Activated CD4-positive, alpha-beta T cell treated with anti-CD3 and anti-CD28 coated beads, Interleukin-2, amount 50 U/mL, for 1 hour (primary cell): ENCODE results near the gene VSNL1.

ENCODE experiments used
- DNase-seq: peaks from one replicate; pipeline ENCODE4 v3.0.0-alpha.2; 2020

The VSNL1 gene

GRCh38 chr2:17616405-17616804, 75.9 kb downstream of the VSNL1 start:
- no peak for DNase-seq

DNA sequence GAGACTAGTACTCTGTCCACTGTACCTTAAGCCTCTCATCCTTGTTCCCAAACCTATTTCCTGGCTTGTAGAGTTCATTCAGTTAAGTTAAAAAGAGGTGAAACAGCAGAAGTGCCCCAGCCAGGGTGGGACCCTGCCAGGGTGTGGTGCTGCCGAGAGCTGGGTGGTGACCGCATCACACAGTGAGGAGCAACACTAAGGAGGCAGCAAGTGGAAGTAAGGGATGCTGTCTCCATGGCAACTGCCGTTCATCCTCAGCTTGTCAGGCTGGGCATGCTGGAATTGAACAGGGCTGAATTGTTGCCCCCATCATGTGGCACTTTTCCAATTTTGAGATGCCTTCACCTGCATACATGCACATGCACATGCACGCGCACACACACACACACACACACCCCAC, 77.0 kb downstream of the VSNL1 start:
- DNase-seq = no peak

DNA sequence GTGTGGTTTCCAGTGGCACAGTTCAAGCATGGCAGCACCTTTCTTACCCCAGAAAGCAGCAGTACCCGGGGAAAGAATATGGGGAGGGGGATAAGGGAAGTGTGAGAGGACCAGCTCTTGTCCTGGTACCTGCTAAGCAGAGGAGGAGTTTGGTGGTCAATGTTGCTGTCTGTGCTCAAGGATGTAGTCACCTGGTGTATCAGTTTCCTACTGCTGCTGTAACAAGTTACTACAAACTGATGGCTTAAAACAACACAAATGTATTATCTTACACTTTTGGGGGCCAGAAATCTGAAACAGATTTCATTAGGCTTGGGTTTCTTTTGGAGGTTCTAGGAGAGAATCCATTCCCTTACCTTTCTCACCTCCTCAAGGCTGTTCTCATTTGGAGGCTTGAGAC, 77.5 kb downstream of the VSNL1 start:
- no peak for DNase-seq

- no peak for DNase-seq
These were observed 79.8 kb downstream of the VSNL1 start for GRCh38 chr2:17620280-17620679.

DNA sequence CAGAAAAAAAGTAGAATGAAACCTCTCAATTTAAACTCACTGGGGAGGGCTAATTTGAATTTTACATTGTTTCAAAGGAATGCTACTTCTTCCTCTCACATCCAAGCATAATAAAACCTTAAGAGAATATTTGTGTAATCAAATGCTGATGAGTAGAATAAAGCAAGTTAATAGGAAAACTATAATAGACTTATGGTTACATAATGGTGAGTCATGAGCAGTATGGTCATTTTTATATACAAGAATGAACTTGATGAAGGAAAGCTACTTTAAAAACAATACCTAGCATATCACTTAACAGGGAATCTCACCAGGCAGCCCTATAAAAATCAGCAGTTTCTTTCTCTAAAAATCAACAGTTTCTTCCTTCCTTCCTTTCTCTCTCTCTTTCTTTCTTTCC, 80.3 kb downstream of the VSNL1 start:
- no peak for DNase-seq

DNA sequence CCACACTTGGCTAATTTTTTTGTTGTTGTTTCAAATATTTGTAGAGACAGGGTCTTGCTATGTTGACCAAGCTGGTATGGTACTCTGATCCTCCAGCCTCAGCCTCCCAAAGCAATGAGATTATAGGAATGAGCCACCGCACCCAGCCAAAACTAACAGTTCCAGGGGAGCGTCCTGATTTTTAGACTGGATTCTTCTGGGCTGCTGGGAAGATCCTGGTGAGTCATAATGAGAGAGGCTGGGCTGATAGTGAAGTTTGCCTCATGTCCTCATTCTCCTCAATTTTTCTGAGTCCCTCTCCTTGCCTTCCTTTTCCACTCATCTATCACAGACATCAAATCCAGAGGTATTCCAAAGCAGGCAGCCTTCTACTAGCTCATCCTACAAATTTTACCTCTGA, 81.3 kb downstream of the VSNL1 start:
- DNase-seq = no peak

DNA sequence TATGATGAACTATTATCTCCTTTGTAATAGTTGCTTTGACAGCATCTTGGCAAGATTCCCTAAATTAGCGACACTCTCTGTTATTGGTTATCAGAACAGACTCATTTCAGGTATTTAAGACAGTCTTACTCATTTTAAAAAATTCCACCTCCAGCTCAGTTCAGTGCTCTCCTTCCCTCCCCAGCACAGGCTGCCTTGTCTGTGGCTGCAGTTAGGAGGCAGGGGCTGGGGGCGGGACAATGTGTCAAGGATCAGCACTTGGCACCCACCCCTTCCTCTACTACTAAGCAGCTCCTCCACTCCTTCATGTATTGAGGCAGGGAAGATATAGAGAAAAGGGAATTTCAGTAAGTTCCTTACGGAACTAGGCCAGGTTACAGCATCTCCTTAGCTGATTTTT, 85.0 kb downstream of the VSNL1 start:
- no peak for DNase-seq

DNA sequence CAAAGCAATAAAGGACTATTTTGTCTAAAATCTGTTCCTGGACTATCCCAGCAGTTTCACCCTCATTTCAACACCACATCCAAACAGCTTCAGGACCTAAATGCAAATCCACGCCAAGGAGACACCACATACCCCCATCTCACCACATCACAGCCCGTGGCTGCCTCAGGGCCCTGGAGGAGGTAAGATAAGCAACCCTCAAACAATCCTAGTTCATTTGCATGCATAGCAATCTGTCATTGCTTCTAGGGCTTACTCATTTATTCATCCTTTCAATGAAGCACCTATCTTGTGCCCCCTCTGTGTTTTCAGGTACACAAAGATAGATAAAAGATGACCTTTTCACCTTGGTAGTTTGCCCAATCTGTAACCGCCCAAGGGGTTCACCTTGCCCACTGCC, 86.5 kb downstream of the VSNL1 start:
- DNase-seq = no peak

- DNase-seq = no peak
These were observed 86.9 kb downstream of the VSNL1 start for GRCh38 chr2:17627434-17627833.

- DNase-seq = no peak
These were observed 88.1 kb downstream of the VSNL1 start for GRCh38 chr2:17628349-17629261.

DNA sequence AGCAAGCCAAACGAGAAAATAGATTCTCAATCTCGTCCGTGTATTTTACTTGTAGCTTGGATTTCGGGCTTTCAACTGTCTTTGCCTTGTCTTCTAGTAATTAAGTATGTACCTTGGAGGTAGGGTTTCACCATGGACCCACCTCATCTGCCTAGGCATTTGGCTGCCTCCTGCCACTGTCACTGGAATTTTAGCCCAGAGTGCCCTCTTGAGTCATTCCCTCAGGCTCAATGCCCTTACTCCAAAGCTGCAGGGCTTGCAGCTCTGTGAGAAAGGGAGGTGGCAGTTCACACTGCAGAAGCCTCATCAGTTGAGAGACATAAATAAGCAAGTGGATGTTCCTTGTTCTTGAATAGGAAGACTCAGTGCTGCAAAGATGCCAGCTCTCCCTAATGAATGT, 89.6 kb downstream of the VSNL1 start:
- DNase-seq = no peak

DNA sequence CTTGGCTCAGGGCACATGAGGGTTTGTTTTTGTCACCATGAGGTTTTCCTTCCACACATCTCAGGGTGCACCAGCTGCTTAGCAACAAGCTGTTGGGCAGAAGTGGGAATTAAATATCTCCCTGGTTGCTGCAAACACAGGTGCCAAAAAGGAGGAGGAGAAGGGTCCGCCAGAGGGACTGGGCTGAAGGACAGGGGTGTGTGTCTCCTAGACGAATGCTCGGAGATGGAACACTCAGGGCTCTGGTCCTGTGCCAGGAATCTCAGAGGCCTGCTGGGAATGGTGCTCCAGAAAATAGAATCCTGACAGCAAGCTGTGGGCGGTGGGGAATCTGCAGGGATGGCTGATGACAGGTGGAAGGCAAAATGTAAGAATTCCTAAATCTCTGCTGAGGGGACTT, 94.5 kb downstream of the VSNL1 start:
- no peak for DNase-seq

DNA sequence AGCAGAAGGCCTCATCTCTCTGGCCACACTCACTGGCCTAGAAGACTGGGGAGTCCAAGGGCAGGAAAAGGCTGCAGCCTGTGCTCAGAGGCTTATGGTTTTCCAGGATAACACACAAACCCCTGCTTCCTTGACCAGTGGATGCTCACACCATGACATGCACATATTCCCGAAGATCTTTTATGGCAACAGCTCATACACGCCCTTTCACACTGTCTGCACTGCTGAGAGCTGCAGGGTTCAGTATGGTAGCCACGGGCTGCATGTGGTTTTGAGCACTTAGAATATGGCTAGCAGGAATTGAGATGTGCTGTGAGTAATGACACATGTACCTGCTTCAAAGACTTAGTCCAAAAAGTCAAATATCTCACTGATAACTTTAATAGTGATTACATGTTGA, 95.8 kb downstream of the VSNL1 start:
- DNase-seq = no peak

- no peak for DNase-seq
These were observed 96.8 kb downstream of the VSNL1 start for GRCh38 chr2:17637131-17637906.

DNA sequence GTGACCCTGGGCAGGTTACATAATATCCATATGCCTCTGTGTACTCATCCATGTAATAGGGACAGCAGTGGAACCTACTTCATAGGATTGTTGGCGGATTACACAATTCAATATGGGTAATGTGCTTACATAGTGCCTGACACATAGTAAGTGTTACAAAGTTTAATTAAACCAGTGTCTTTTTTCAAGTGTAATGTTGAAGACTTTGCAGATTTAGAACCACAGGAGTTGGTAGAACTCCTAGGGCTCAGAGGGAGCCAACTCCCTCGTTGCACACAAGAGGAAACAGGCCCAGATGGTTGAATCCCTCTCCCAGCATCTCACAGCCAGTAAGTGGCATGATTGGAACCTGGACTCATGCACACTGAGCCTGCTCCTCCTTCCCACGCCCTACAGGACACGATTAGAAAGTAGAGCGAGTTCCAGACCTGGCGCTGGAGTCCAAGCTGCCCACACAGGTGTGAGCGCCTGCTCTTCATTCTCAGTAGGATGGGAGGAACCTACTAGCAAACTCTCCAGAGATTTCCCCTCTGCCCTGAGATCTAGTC, 97.8 kb downstream of the VSNL1 start:
- no peak for DNase-seq

- DNase-seq = no peak
These were observed 99.9 kb downstream of the VSNL1 start for GRCh38 chr2:17640406-17640805.

- DNase-seq = no peak
These were observed 102.6 kb downstream of the VSNL1 start for GRCh38 chr2:17643031-17643615.

GRCh38 chr2:17644997-17645720, 104.7 kb downstream of the VSNL1 start:
- DNase-seq = no peak

- peak; percentile 24 for DNase-seq
These were observed 105.6 kb downstream of the VSNL1 start for GRCh38 chr2:17646081-17646554.

GRCh38 chr2:17646838-17647701, 106.6 kb downstream of the VSNL1 start:
- no peak for DNase-seq

- DNase-seq = no peak
These were observed 108.1 kb downstream of the VSNL1 start for GRCh38 chr2:17648581-17648980.

GRCh38 chr2:17649026-17649425, 108.5 kb downstream of the VSNL1 start:
- no peak for DNase-seq
